HL-60 (cell line): ENCODE measurements around the gene ABL2.
"Not testable (repeated sequence)": the region's sequence is repeated elsewhere in the genome, so short reads cannot be mapped to it uniquely, and the experiment has no call there.

Source experiments
- DNase-seq, 2 experiments: peaks; one replicate each; pipeline ENCODE4 v3.0.0-alpha.2; 2010 to 2020; ENCODE audit warnings: low read depth in 1 of 2, low spot score in 1 of 2
- H3K27ac ChIP-seq: fragments of 250-450 bp; sonication (Bioruptor Pico); replicated peaks from 2 replicates; pipeline ENCODE4 v1.5.1; 2020; ENCODE audit warnings: mild to moderate bottlenecking, moderate library complexity
- H3K27me3 ChIP-seq: fragments of 250-450 bp; sonication (Bioruptor Pico); 2 replicates; pipeline ENCODE4 v1.5.1; 2021; ENCODE audit warnings: mild to moderate bottlenecking, moderate library complexity; ENCODE audit not compliant: insufficient read depth, poor library complexity, severe bottlenecking
- H3K4me3 ChIP-seq: replicated peaks from 2 replicates; pipeline ENCODE4 v1.5.1; 2011; ENCODE audit warnings: mild to moderate bottlenecking, control low read depth, low read length; ENCODE audit not compliant: insufficient read depth
- CTCF ChIP-seq: IDR thresholded peaks from one replicate; pipeline ENCODE4 v1.5.1; 2011; ENCODE audit warnings: low read length, control low read depth, inconsistent platforms; ENCODE audit not compliant: insufficient read depth
- GABPA ChIP-seq: IDR thresholded peaks from 2 replicates; pipeline ENCODE4 v1.6.1; 2012; ENCODE audit warnings: low read depth
- POLR2AphosphoS5 ChIP-seq: IDR thresholded peaks from 2 replicates; pipeline ENCODE4 v1.6.1; 2012; ENCODE audit warnings: low read depth
- REST ChIP-seq: IDR thresholded peaks from 2 replicates; pipeline ENCODE4 v1.6.1; 2012; ENCODE audit warnings: low read depth; ENCODE audit not compliant: insufficient replicate concordance
- SPI1 ChIP-seq: IDR thresholded peaks from 2 replicates; pipeline ENCODE4 v1.6.1; 2012; ENCODE audit warnings: low read depth, mild to moderate bottlenecking, borderline replicate concordance

The ABL2 gene

GRCh38 chr1:179228783-179229213, 679 bp downstream of the ABL2 start:
- TF ChIP-seq POLR2AphosphoS5 (no peak), REST (no peak), SPI1 (no peak), CTCF (no peak), GABPA (no peak)
- no peak overlapping the region for H3K27ac ChIP-seq
- H3K4me3 ChIP-seq, result peak overlapping the region; percentile 98
- peak; percentile 17 to 29 for DNase-seq
- H3K27me3 ChIP-seq, result no peaks in the 10 kb centered on the region

- TF ChIP-seq REST (no peak), POLR2AphosphoS5 (no peak), GABPA (no peak), SPI1 (no peak), CTCF (no peak)
- no peak overlapping the region for H3K4me3 ChIP-seq
- H3K27ac ChIP-seq, result no peak overlapping the region
- no peaks in the 10 kb centered on the region for H3K27me3 ChIP-seq
- DNase-seq, result no peak
These were observed 2.7 kb downstream of the ABL2 start for GRCh38 chr1:179226738-179227137.

- H3K27ac ChIP-seq, H3K4me3 ChIP-seq, H3K27me3 ChIP-seq, DNase-seq: not testable (repeated sequence)
These were observed 5.0 kb downstream of the ABL2 start for GRCh38 chr1:179224466-179224865.

GRCh38 chr1:179221121-179221520, 8.4 kb downstream of the ABL2 start:
- not testable (repeated sequence) for H3K27me3 ChIP-seq, DNase-seq, H3K4me3 ChIP-seq, H3K27ac ChIP-seq

GRCh38 chr1:179217943-179218507, 11.5 kb downstream of the ABL2 start:
- peak overlapping the region; percentile 46 for H3K27ac ChIP-seq
- H3K27me3 ChIP-seq, result no peaks in the 10 kb centered on the region
- peak; percentile 45 to 71 for DNase-seq
- TF ChIP-seq POLR2AphosphoS5 (no peak), CTCF (no peak), SPI1 (peak; percentile 68; the same call in 1 of the 2 replicates), GABPA (no peak)
- no peak overlapping the region for H3K4me3 ChIP-seq

- H3K27ac ChIP-seq, H3K27me3 ChIP-seq, H3K4me3 ChIP-seq, DNase-seq: not testable (repeated sequence)
These were observed 16.2 kb downstream of the ABL2 start for GRCh38 chr1:179213317-179213716.
